ENCODE results near the gene ANO8. TPM values are rescaled to one million over a fixed set of nuclear protein-coding genes. Genes with fewer than 3 reads are reported as not detected.

The ANO8 gene
- total and polyA plus RNA-seq, 2 of the 13 experiments (the other 11 are each of a cell fraction or from before 2014, with no cell fraction given) = 1.8 to 3.5 TPM

DNA sequence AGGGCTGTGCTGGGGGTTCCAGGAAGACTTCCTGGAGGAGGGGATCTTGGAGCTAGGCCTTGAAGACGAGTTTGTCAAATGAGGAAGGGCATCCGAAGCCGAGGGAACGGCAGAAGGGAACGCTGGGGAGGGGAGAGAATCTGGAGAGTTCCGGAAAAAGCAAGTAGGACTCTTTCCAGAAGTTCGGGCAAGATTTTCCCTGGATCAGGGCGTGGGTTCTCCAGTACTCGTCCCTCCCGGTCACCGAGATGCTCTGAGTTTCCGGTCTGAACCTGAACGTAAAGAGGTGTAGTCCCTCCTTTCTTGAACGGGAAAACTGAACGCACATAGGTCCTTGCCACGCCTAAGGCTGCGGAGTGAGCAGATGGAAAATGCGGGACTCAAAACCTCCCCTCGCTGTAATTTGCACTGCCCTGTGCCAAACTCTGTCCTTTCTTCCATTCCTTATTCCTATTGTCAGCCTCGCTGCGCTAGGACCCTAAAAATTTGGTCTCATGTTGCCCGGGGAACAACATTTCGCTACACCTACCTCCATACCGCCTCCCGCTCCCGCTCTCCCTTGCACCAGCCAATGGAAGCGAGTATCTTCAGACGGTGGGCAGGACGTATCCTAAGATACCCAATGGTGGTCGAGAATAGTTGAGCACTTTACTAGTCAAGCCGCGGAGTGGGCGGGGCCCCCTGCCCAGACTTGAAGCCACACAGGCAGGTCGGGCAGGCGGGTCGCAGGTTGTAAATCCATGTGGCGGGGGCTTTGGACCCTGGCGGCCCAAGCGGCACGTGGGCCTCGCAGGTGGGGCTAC, 2.4 kb upstream of the ANO8 start, which contains the start of gene GTPBP3 (continued):
- no peak for TF ChIP-seq ZNF350 (CRISPR knock-in tag; IDR thresholded peaks at IDR 0.05; ENCODE audit: borderline replicate concordance, low read depth)
- TF ChIP-seq, protein P1, sequence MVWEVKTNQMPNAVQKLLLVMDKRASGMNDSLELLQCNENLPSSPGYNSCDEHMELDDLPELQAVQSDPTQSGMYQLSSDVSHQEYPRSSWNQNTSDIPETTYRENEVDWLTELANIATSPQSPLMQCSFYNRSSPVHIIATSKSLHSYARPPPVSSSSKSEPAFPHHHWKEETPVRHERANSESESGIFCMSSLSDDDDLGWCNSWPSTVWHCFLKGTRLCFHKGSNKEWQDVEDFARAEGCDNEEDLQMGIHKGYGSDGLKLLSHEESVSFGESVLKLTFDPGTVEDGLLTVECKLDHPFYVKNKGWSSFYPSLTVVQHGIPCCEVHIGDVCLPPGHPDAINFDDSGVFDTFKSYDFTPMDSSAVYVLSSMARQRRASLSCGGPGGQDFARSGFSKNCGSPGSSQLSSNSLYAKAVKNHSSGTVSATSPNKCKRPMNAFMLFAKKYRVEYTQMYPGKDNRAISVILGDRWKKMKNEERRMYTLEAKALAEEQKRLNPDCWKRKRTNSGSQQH (CRISPR knock-in tag; IDR thresholded peaks at IDR 0.05; ENCODE audit: low read depth) = peak; percentile 84; the same call in 1 of the 2 replicates
- peak; percentile 77 for TF ChIP-seq RNF2 (conservative IDR thresholded peaks at IDR 0.05; ENCODE audit: low read depth)
- TF ChIP-seq, protein P2, sequence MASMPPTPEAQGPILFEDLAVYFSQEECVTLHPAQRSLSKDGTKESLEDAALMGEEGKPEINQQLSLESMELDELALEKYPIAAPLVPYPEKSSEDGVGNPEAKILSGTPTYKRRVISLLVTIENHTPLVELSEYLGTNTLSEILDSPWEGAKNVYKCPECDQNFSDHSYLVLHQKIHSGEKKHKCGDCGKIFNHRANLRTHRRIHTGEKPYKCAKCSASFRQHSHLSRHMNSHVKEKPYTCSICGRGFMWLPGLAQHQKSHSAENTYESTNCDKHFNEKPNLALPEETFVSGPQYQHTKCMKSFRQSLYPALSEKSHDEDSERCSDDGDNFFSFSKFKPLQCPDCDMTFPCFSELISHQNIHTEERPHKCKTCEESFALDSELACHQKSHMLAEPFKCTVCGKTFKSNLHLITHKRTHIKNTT (CRISPR knock-in tag; IDR thresholded peaks at IDR 0.05) = no peak
- peak; percentile 40; the same call in 1 of the 2 replicates for TF ChIP-seq ZGPAT (CRISPR knock-in tag; IDR thresholded peaks at IDR 0.05)
- no peak; the same call in 1 of the 2 replicates for TF ChIP-seq ZNF441 (CRISPR knock-in tag; IDR thresholded peaks at IDR 0.05; ENCODE audit: borderline replicate concordance)
- no peak for TF ChIP-seq FOXC1 (CRISPR knock-in tag; IDR thresholded peaks at IDR 0.05; ENCODE audit: borderline replicate concordance)
- TF ChIP-seq GTF3A (CRISPR knock-in tag; conservative IDR thresholded peaks at IDR 0.05) = no peak
- TF ChIP-seq, protein P3, sequence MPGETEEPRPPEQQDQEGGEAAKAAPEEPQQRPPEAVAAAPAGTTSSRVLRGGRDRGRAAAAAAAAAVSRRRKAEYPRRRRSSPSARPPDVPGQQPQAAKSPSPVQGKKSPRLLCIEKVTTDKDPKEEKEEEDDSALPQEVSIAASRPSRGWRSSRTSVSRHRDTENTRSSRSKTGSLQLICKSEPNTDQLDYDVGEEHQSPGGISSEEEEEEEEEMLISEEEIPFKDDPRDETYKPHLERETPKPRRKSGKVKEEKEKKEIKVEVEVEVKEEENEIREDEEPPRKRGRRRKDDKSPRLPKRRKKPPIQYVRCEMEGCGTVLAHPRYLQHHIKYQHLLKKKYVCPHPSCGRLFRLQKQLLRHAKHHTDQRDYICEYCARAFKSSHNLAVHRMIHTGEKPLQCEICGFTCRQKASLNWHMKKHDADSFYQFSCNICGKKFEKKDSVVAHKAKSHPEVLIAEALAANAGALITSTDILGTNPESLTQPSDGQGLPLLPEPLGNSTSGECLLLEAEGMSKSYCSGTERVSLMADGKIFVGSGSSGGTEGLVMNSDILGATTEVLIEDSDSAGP (CRISPR knock-in tag; IDR thresholded peaks at IDR 0.05; ENCODE audit: borderline replicate concordance) = peak; percentile 70; the same call in 1 of the 2 replicates
- TF ChIP-seq KDM3A (CRISPR knock-in tag; IDR thresholded peaks at IDR 0.05; ENCODE audit: low read depth) = peak; percentile 79; the same call in 1 of the 2 replicates
- TF ChIP-seq ETV6 (CRISPR knock-in tag; conservative IDR thresholded peaks at IDR 0.05) = peak; percentile 45; the same call in 1 of the 2 replicates
- no peak for TF ChIP-seq ZBTB3 (CRISPR knock-in tag; IDR thresholded peaks at IDR 0.05; ENCODE audit: borderline replicate concordance, low read depth)
- TF ChIP-seq SAFB2 (CRISPR knock-in tag; IDR thresholded peaks at IDR 0.05; ENCODE audit: borderline replicate concordance, low read depth) = 0 out of 2 replicates have a peak, but pooled peaks have one; percentile 62
- peak; percentile 78; the same call in 1 of the 2 replicates for TF ChIP-seq KDM2A (CRISPR knock-in tag; IDR thresholded peaks at IDR 0.05; ENCODE audit: borderline replicate concordance, low read depth)
- TF ChIP-seq ZNF850 (CRISPR knock-in tag; conservative IDR thresholded peaks at IDR 0.05) = no peak
- TF ChIP-seq ZNF629 (CRISPR knock-in tag; conservative IDR thresholded peaks at IDR 0.05) = no peak
- no peak for TF ChIP-seq SKI (IDR thresholded peaks at IDR 0.05; ENCODE audit: partially characterized antibody)
- no peak for TF ChIP-seq ZMAT3 (CRISPR knock-in tag; conservative IDR thresholded peaks at IDR 0.05)
- no peak for TF ChIP-seq PBX2 (CRISPR knock-in tag; IDR thresholded peaks at IDR 0.05)
- 0 out of 2 replicates have a peak, but pooled peaks have one; percentile 54 for TF ChIP-seq ZNF558 (CRISPR knock-in tag; IDR thresholded peaks at IDR 0.05; ENCODE audit: borderline replicate concordance)
